HG03159 (cell line): ENCODE measurements around the gene FAM161A.
A peak's percentile ranks its signal among the peaks of the same experiment; 100 is the strongest.
"Not testable (repeated sequence)": the region's sequence is repeated elsewhere in the genome, so short reads cannot be mapped to it uniquely, and the experiment has no call there.

ENCODE experiments used
- ATAC-seq: cut with Tn5 transposase; IDR thresholded peaks from one replicate; pipeline ENCODE4 v1.9.1; 2021; ENCODE audit warnings: mild to moderate bottlenecking, moderate library complexity; ENCODE audit not compliant: unreplicated experiment

Gene FAM161A

GRCh38 chr2:61851270-61851669 lies 2.6 kb downstream of the FAM161A start:
- ATAC-seq = not testable (repeated sequence)

- no peak for ATAC-seq
Measured at GRCh38 chr2:61845320-61845719, 8.5 kb downstream of the FAM161A start.

- ATAC-seq = no peak
Measured at GRCh38 chr2:61841286-61841685, 12.6 kb downstream of the FAM161A start.

- no peak for ATAC-seq
Measured at GRCh38 chr2:61834893-61835292, 19.0 kb downstream of the FAM161A start.

- ATAC-seq = no peak
Measured at GRCh38 chr2:61833971-61834370, 19.9 kb downstream of the FAM161A start.

- no peak for ATAC-seq
Measured at GRCh38 chr2:61832183-61832841, 21.5 kb downstream of the FAM161A start.

- ATAC-seq = no peak
Measured at GRCh38 chr2:61822255-61822654, 31.6 kb downstream of the FAM161A start.

- ATAC-seq = no peak
Measured at GRCh38 chr2:61816480-61817355, 37.1 kb downstream of the FAM161A start.

- no peak for ATAC-seq
Measured at GRCh38 chr2:61814539-61815160, 39.2 kb downstream of the FAM161A start.

- ATAC-seq = not testable (repeated sequence)
Measured at GRCh38 chr2:61813314-61813713, 40.5 kb downstream of the FAM161A start.

GRCh38 chr2:61811821-61812220 lies 42.0 kb downstream of the FAM161A start:
- ATAC-seq = no peak

GRCh38 chr2:61810203-61810602 lies 43.7 kb downstream of the FAM161A start:
- ATAC-seq = not testable (repeated sequence)

GRCh38 chr2:61808693-61809092 lies 45.2 kb downstream of the FAM161A start:
- ATAC-seq = not testable (repeated sequence)

GRCh38 chr2:61807036-61807757 lies 46.7 kb downstream of the FAM161A start:
- ATAC-seq = no peak

- no peak for ATAC-seq
Measured at GRCh38 chr2:61802548-61802947, 51.3 kb downstream of the FAM161A start.

- no peak for ATAC-seq
Measured at GRCh38 chr2:61799099-61799498, 54.8 kb downstream of the FAM161A start.

GRCh38 chr2:61797446-61797845 lies 56.4 kb downstream of the FAM161A start:
- ATAC-seq = not testable (repeated sequence)

- ATAC-seq = no peak
Measured at GRCh38 chr2:61795408-61795807, 58.5 kb downstream of the FAM161A start.

- peak; percentile 74 for ATAC-seq
Measured at GRCh38 chr2:61793389-61793836, 60.4 kb downstream of the FAM161A start.

- ATAC-seq = no peak
Measured at GRCh38 chr2:61792355-61792890, 61.4 kb downstream of the FAM161A start.
